DMS153 (cell line): Measurements from ENCODE around the gene APOM.
A peak's percentile ranks its signal among the peaks of the same experiment; 100 is the strongest.

Source experiments
- DNase-seq: peaks from one replicate; lab custom pipeline; 2025; lab: John Stamatoyannopoulos, UW

The APOM gene

GRCh38 chr6:31631209-31631608 lies 24.5 kb upstream of the APOM start:
- no peak for DNase-seq

GRCh38 chr6:31631681-31632278 lies 23.9 kb upstream of the APOM start:
- no peak for DNase-seq

GRCh38 chr6:31632279-31632946 lies 23.3 kb upstream of the APOM start:
- DNase-seq: no peak

GRCh38 chr6:31633447-31633846 lies 22.2 kb upstream of the APOM start:
- DNase-seq: no peak

GRCh38 chr6:31634131-31634530 lies 21.6 kb upstream of the APOM start:
- no peak for DNase-seq

- no peak for DNase-seq
Measured at GRCh38 chr6:31634969-31635575, 20.6 kb upstream of the APOM start.

- no peak for DNase-seq
Measured at GRCh38 chr6:31636698-31637596, 18.7 kb upstream of the APOM start.

- DNase-seq: no peak
Measured at GRCh38 chr6:31639043-31639442, 16.7 kb upstream of the APOM start.

- DNase-seq: no peak
Measured at GRCh38 chr6:31639449-31639861, 16.2 kb upstream of the APOM start.

GRCh38 chr6:31640612-31641011 lies 15.1 kb upstream of the APOM start:
- DNase-seq: no peak

- no peak for DNase-seq
Measured at GRCh38 chr6:31641370-31641769, 14.3 kb upstream of the APOM start.

- DNase-seq: no peak
Measured at GRCh38 chr6:31642798-31643570, 12.7 kb upstream of the APOM start.

GRCh38 chr6:31643818-31644454 lies 11.8 kb upstream of the APOM start:
- no peak for DNase-seq

GRCh38 chr6:31645325-31645724 lies 10.4 kb upstream of the APOM start:
- no peak for DNase-seq

GRCh38 chr6:31651602-31652191 lies 4.0 kb upstream of the APOM start:
- DNase-seq: peak; percentile 36

- no peak for DNase-seq
Measured at GRCh38 chr6:31652925-31653724, 2.6 kb upstream of the APOM start.

- no peak for DNase-seq
Measured at GRCh38 chr6:31654574-31655348, 933 bp upstream of the APOM start.

GRCh38 chr6:31657406-31658157 lies 1.9 kb downstream of the APOM start:
- DNase-seq: no peak
